NCI-H1105 treated with DMSO at 0.1 percent for 48 hours (cell line): ENCODE measurements around the gene ACOX3.
"Not testable (repeated sequence)": the region's sequence is repeated elsewhere in the genome, so short reads cannot be mapped to it uniquely, and the experiment has no call there.

ENCODE experiments used
- DNase-seq: peaks from one replicate; lab custom pipeline; 2025; lab: John Stamatoyannopoulos, UW

ACOX3 gene

GRCh38 chr4:8386731-8387130, 53.8 kb downstream of the ACOX3 start:
- no peak for DNase-seq

GRCh38 chr4:8386131-8386530, 54.4 kb downstream of the ACOX3 start:
- not testable (repeated sequence) for DNase-seq

GRCh38 chr4:8385611-8386010, 54.9 kb downstream of the ACOX3 start:
- DNase-seq: no peak

- DNase-seq: no peak
Measured at GRCh38 chr4:8385106-8385505, 55.4 kb downstream of the ACOX3 start.

- no peak for DNase-seq
Measured at GRCh38 chr4:8384397-8385060, 56.0 kb downstream of the ACOX3 start.

- DNase-seq: no peak
Measured at GRCh38 chr4:8383451-8384160, 56.9 kb downstream of the ACOX3 start.

- DNase-seq: no peak
Measured at GRCh38 chr4:8383016-8383415, 57.5 kb downstream of the ACOX3 start.

- no peak for DNase-seq
Measured at GRCh38 chr4:8381814-8382581, 58.5 kb downstream of the ACOX3 start.

GRCh38 chr4:8380511-8381415, 59.8 kb downstream of the ACOX3 start:
- DNase-seq: no peak

GRCh38 chr4:8379771-8380170, 60.8 kb downstream of the ACOX3 start:
- no peak for DNase-seq

- DNase-seq: no peak
Measured at GRCh38 chr4:8379281-8379680, 61.2 kb downstream of the ACOX3 start.

GRCh38 chr4:8378776-8379175, 61.7 kb downstream of the ACOX3 start:
- no peak for DNase-seq

GRCh38 chr4:8378101-8378724, 62.3 kb downstream of the ACOX3 start:
- DNase-seq: no peak

GRCh38 chr4:8377103-8378075, 63.1 kb downstream of the ACOX3 start:
- no peak for DNase-seq

GRCh38 chr4:8376361-8377102, 64.0 kb downstream of the ACOX3 start:
- no peak for DNase-seq

GRCh38 chr4:8374851-8375649, 65.5 kb downstream of the ACOX3 start:
- DNase-seq: no peak

GRCh38 chr4:8373973-8374545, 66.5 kb downstream of the ACOX3 start:
- no peak for DNase-seq

- no peak for DNase-seq
Measured at GRCh38 chr4:8373270-8373972, 67.1 kb downstream of the ACOX3 start.
